ENCODE data around the gene RARS1.

Gene RARS1

GRCh38 chr5:168563959-168564358, 77.7 kb downstream of the RARS1 start:
- DNase-seq, result no peak

- no peak for DNase-seq
Observed at GRCh38 chr5:168568738-168569137, 82.5 kb downstream of the RARS1 start.
